ENCODE data around the gene SLC26A5. TPM values are rescaled to one million over a fixed set of nuclear protein-coding genes. Genes with fewer than 3 reads are reported as not detected.
"Not testable (repeated sequence)": the region's sequence is repeated elsewhere in the genome, so short reads cannot be mapped to it uniquely, and the experiment has no call there.

SLC26A5 gene
- total and polyA plus RNA-seq, 2 of the 8 experiments (the other 6 are each of a cell fraction or from before 2014, with no cell fraction given) = 0.09 to 0.24 TPM

DNA sequence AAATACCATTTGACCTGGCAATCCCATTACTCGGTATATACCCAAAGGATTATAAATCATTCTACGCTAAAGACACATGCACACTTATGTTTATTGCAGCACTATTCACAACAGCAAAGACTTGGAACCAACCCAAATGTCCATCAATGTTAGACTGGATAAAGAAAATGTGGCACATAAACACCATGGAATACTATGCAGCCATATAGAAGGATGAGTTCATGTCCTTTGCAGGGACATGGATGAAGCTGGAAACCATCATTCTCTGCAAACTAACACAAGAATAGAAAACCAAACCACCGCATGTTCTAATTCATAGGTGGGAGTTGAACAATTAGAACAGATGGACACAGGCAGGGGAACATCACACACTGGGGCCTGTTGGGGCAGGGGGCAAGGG is 40.9 kb upstream of the SLC26A5 start:
- H2AK5ac ChIP-seq (ENCODE audit: low read depth, low read length); H2AFZ ChIP-seq (ENCODE audit: low read length); H3K4me1 ChIP-seq (replicated peaks in 1 of 4; ENCODE audit: control insufficient read depth in 3 of 4, insufficient read depth in 4 of 4, low read length in 3 of 4); H4K8ac ChIP-seq (ENCODE audit: extremely low read depth, insufficient read depth, low read length); CTCF ChIA-PET (ENCODE audit: partially characterized antibody); H3K23ac ChIP-seq (ENCODE audit: insufficient read length); H3K27me3 ChIP-seq (replicated peaks in 1 of 4; ENCODE audit: control insufficient read depth in 3 of 4, extremely low read depth in 1 of 4, insufficient read depth in 3 of 4, low read length in 3 of 4); H4K91ac ChIP-seq (replicated peaks; ENCODE audit: insufficient read length, low read length); DNase-seq (ENCODE audit: low read depth in 1 of 2, low spot score in 2 of 2); H3K56ac ChIP-seq (replicated peaks; ENCODE audit: insufficient read length, low read depth, low read length); H3K4ac ChIP-seq (replicated peaks; ENCODE audit: insufficient read length, low read depth, low read length); H2BK5ac ChIP-seq (ENCODE audit: low read depth, low read length); H2BK12ac ChIP-seq (ENCODE audit: low read depth, low read length); H4K5ac ChIP-seq (ENCODE audit: insufficient read length, low read depth, low read length); H2BK120ac ChIP-seq (replicated peaks; ENCODE audit: low read depth, low read length); H4K20me1 ChIP-seq (replicated peaks in 1 of 2; ENCODE audit: control insufficient read depth in 1 of 2, insufficient read depth in 2 of 2, low read length in 2 of 2); H3K4me2 ChIP-seq (ENCODE audit: insufficient read depth in 1 of 2, low read depth in 2 of 2, low read length in 2 of 2); H3K18ac ChIP-seq (ENCODE audit: extremely low read depth, low read length); H3K23me2 ChIP-seq (ENCODE audit: low read depth, low read length); H3K4me3 ChIP-seq (ENCODE audit: extremely low read depth in 1 of 4, insufficient read depth in 2 of 4, low read depth in 3 of 4, low read length in 4 of 4); H2BK20ac ChIP-seq (ENCODE audit: low read length); H3K36me3 ChIP-seq (ENCODE audit: control insufficient read depth in 2 of 4, insufficient read depth in 4 of 4, low read length in 3 of 4); H3K79me2 ChIP-seq (ENCODE audit: control insufficient read depth in 1 of 2, insufficient read depth in 2 of 2, low read length in 2 of 2); H3K79me1 ChIP-seq (ENCODE audit: low read depth, low read length); FAIRE-seq; H3K9me3 ChIP-seq (ENCODE audit: insufficient read depth in 2 of 2, low read depth in 1 of 2, low read length in 1 of 2); H3K14ac ChIP-seq (ENCODE audit: insufficient read length); H3K27ac ChIP-seq (ENCODE audit: low read depth, low read length); POLR2A ChIA-PET (ENCODE audit: partially characterized antibody); H2BK15ac ChIP-seq (ENCODE audit: low read length); H3K9ac ChIP-seq (replicated peaks in 1 of 4; ENCODE audit: extremely low read depth in 1 of 4, low read depth in 3 of 4, low read length in 3 of 4): not testable (repeated sequence)
- WGBS, 2 experiments (ENCODE audit: extremely low coverage in 1 of 2, insufficient coverage in 1 of 2, insufficient read length in 1 of 2, insufficient replicate concordance in 2 of 2, low coverage in 1 of 2, low lambda C conversion rate in 2 of 2, missing lambda C conversion rate in 1 of 2) = 85% methylated on average over 3 of the region's 3 CpGs; no CpG with 5 or more reads in 1 of the 2 experiments
